Camera-type eye (tissue), 1 donor: Measurements from ENCODE around the gene NRIP1. TPM values are rescaled to one million over a fixed set of nuclear protein-coding genes. Genes with fewer than 3 reads are reported as not detected.

Source experiments
- total RNA-seq: library from RNA; depleted of rRNA; stranded (reverse); fragments of >200 nt; gene quantifications from one replicate; pipeline ENCODE4 v1.2.3, GENCODE V29; 2014

NRIP1 gene
- 132 TPM for total RNA-seq

DNA sequence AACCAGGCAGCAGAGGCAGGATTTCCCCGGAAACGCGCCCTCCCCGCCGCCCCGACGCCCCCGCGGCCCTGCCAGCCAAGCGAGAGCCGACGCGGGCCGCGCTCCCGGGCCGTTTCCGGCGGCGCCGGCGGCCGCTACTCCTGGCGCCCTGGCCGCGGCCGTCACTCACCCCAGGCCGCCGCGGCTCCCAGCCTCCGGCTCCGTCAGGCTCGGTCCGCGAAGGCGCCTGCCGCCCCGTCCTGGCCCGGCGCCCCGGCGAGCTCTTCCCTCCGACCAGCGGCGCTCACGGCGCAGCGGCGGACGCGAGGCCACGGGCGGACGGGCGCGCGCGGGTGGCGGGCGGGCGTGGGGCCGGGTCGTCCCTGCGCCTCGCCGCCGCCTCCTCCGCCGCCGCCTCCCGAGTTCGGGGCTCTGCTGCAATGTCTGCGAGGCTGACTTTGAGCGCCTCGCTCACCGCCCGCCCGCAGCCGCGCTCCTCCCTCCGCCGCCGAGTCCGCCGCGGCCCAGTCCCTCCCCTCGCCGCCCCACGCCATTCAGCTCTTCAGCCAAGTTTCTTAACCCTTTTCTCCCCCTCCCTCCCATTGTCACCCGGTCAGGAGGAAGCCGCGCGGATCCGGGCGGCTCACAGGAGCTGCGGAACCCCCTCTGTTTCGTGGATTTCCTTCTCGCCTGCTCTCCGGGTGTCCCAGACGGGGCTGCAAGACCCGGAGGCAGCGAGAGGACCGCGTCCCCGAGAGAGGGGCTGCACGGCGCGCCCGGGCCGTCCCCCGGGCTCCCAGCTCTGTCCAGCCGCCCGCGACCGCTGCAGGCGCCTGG lies at the start of gene NRIP1:
Gene NRIP1 (minus strand): TSS at position 425 of the 816 bp plus-strand sequence. CDS start 96,808 bp downstream, outside the sequence.

